Body of pancreas (tissue), 4 donors: ENCODE data around the gene MFAP4. TPM values are rescaled to one million over a fixed set of nuclear protein-coding genes. Genes with fewer than 3 reads are reported as not detected.

Experiments
- ATAC-seq: fragments of 150-250 bp; one replicate; pipeline ENCODE4 v1.9.1; 2016
- DNase-seq, 4 donors: peaks; one replicate each; pipeline ENCODE4 v3.0.0-alpha.2; 2019
- H3K27ac ChIP-seq, 4 donors: fragments of 200-600 bp; sonication (generic); 1 replicate in 3 of 4; 2 replicates in 1 of 4; pipeline versions ENCODE4 v1.5.1 to v1.6.1; 2016 to 2019; ENCODE audit warnings: mild to moderate bottlenecking in 1 of 4, mixed read lengths in 1 of 4, moderate library complexity in 1 of 4
- H3K27me3 ChIP-seq, 2 donors: fragments of 200-600 bp; sonication (generic); one replicate each; pipeline ENCODE4 v1.6.0; 2016; ENCODE audit warnings: mild to moderate bottlenecking in 1 of 2
- H3K36me3 ChIP-seq, 2 donors: fragments of 200-600 bp; sonication (generic); replicated peaks in 1 of 2; 2 replicates each; pipeline ENCODE4 v1.5.1; 2016; ENCODE audit warnings: low read depth in 2 of 2; ENCODE audit not compliant: insufficient read depth in 1 of 2
- H3K4me1 ChIP-seq: fragments of 200-600 bp; sonication (generic); one replicate; pipeline ENCODE4 v1.6.0; 2016
- H3K4me3 ChIP-seq, 2 donors: fragments of 200-600 bp; sonication (generic); 1 replicate in 1 of 2; 2 replicates in 1 of 2; pipeline ENCODE4 v1.5.1; 2016 to 2019
- H3K9me3 ChIP-seq, 3 donors: fragments of 200-600 bp; sonication (generic); 1 replicate in 2 of 3; 2 replicates in 1 of 3; pipeline ENCODE4 v1.5.1; 2016
- POLR2A ChIP-seq, 3 donors: fragments of 450-650 bp; IDR thresholded peaks; one replicate each; pipeline ENCODE4 v1.6.1; 2016; ENCODE audit warnings: antibody characterized with exemption in 3 of 3, mild to moderate bottlenecking in 2 of 3
- WGBS, 2 donors: methylation state at CpG; one replicate each; pipeline ENCODE4 v1.1.5; 2017; 5-methylcytosine and 5-hydroxymethylcytosine counted together
- intact Hi-C: fragments of 100-400 bp; cut with DNase I; formaldehyde crosslinking; loops from one replicate; pipeline ENCODE4 v1.15.1; 2023
- total RNA-seq, 2 donors: library from RNA; depleted of rRNA; stranded (reverse); fragments of >200 nt; gene quantifications; one replicate each; pipeline ENCODE4 v1.1.0, GENCODE V29; 2016
- TF ChIP-seq, protein P1 (sequence below), 7 experiments: fragments of 450-650 bp in 4 of 7; fragments of 200-600 bp in 3 of 7; sonication (generic) in 3 of 7; IDR thresholded peaks; one replicate each; pipeline ENCODE4 v1.5.1; 2016 to 2019; ENCODE audit warnings: antibody characterized with exemption in 7 of 7

MFAP4 gene
- total RNA-seq, 2 donors from 2014 or later = 25.7 to 35.3 TPM

DNA sequence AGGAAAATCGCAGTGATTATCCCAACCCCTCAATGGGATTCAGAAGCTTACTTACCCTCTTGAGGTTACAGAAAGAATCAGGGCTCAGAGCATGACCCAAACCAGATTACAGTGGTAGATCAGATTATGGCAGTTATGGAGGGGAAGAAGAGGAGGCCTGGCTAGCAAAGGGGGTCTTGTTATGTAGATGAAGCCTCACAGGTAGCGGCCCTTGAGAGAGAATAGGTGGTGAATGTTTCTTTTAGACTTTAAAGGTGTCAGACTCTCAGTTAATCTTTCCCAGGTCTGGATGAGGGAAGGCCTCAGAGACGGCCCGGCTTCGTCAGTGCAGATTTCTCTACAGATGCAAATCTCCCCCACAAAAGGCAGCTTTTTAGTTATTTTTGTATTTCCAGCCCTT is 39.6 kb upstream of the MFAP4 start:
- H3K27ac ChIP-seq = no peak overlapping the region
- WGBS, 2 donors = 90 to 92% methylated on average over 5 of the region's 5 CpGs
- TF ChIP-seq, protein P1, sequence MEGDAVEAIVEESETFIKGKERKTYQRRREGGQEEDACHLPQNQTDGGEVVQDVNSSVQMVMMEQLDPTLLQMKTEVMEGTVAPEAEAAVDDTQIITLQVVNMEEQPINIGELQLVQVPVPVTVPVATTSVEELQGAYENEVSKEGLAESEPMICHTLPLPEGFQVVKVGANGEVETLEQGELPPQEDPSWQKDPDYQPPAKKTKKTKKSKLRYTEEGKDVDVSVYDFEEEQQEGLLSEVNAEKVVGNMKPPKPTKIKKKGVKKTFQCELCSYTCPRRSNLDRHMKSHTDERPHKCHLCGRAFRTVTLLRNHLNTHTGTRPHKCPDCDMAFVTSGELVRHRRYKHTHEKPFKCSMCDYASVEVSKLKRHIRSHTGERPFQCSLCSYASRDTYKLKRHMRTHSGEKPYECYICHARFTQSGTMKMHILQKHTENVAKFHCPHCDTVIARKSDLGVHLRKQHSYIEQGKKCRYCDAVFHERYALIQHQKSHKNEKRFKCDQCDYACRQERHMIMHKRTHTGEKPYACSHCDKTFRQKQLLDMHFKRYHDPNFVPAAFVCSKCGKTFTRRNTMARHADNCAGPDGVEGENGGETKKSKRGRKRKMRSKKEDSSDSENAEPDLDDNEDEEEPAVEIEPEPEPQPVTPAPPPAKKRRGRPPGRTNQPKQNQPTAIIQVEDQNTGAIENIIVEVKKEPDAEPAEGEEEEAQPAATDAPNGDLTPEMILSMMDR (IDR thresholded peaks at IDR 0.05) = no peak
- TF ChIP-seq POLR2A (IDR thresholded peaks at IDR 0.05) = no peak

DNA sequence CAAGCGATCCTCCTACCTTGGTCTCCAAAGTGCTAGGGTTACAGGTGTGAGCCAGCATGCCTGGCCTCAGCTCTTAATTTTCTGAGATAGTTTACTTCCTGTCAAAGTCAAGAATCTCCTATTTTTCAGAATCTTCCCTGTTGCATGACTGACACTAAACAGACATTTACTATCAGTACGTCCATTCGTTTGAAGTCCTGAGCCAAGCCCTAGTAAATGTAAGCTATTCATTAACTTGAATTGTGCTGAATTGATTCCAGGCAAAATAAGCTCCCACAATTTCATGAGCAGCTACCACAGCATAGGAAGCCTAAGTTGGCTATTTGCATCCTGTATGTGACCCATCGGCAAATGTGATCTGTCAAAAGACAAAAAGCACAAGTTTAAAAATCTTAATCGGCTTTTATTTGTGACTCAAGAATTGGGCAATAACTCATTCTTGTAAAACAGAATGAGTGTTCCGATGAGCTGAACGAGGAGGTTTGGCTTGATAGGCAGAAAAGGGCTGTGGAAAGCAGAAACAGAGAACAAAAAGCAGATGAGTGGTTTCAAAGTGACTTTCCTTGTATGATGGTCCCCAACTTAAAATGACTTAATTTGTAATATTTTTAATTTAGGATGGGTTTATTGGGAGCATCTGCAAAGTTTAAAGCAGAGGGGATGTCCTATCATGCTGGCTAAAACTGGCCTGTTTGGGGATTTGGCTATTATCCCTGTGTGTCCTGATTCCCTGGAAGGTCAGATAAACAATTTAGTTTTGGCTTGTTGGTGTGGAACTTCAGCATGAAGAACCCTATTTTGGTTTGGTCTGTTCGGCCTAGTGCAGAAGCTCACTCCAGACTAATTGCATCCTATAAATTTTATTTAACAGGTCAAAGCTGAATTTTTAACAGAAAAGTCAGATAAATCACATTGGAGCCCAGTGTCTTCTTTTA is 38.2 kb upstream of the MFAP4 start:
- 50 to 58% methylated on average over 8 of the region's 8 CpGs for WGBS, 2 donors
- Histone ChIP-seq H3K4me3 (no peak overlapping the region), H3K9me3 (no peaks in the 10 kb centered on the region), H3K36me3 (no peaks in the 10 kb centered on the region), H3K27me3 (no peaks in the 10 kb centered on the region), H3K4me1 (no peaks in the 10 kb centered on the region), H3K27ac (no peak overlapping the region)
- intact Hi-C loops = no loop called here
- DNase-seq (no peak), ATAC-seq (no peak)
- TF ChIP-seq POLR2A (IDR thresholded peaks at IDR 0.05) = no peak
- TF ChIP-seq, protein P1 (IDR thresholded peaks at IDR 0.05) = no peak

More for the DNA sequence above, 39.6 kb upstream of the MFAP4 start:
- Histone ChIP-seq H3K27me3 (no peaks in the 10 kb centered on the region), H3K4me1 (no peaks in the 10 kb centered on the region), H3K9me3 (no peaks in the 10 kb centered on the region), H3K4me3 (no peak overlapping the region), H3K36me3 (no peaks in the 10 kb centered on the region)
- ATAC-seq (no peak), DNase-seq (no peak)
- intact Hi-C loops = no loop called here

DNA sequence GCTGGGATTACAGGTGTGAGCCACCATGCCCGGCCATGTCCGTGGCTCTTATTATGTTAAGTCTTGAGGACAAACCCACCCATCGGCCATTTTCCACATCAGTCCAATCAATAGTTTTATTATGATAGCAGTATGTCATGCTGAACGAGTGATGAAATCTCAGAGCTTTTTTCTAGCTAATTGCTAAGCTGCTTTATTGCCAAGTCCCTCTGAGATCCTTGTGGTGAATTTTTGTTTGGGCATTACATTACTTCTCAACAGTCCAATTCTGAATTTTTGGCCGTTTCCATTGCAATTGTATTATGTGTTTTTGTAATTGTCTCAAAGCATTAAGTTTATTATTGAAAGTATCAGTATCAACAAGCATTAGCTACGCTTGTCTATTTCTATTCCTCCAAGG is 34.9 kb upstream of the MFAP4 start:
- Histone ChIP-seq H3K9me3 (no peaks in the 10 kb centered on the region), H3K36me3 (no peaks in the 10 kb centered on the region), H3K4me1 (no peaks in the 10 kb centered on the region), H3K27ac (no peak overlapping the region), H3K27me3 (no peaks in the 10 kb centered on the region), H3K4me3 (no peak overlapping the region)
- TF ChIP-seq, protein P1 (IDR thresholded peaks at IDR 0.05) = no peak
- no peak for TF ChIP-seq POLR2A (IDR thresholded peaks at IDR 0.05)
- whole genome bisulfite sequencing, 2 donors = 64 to 69% methylated on average over 6 of the region's 6 CpGs
- ATAC-seq (no peak), DNase-seq (no peak)
- intact Hi-C loops = no loop called here

DNA sequence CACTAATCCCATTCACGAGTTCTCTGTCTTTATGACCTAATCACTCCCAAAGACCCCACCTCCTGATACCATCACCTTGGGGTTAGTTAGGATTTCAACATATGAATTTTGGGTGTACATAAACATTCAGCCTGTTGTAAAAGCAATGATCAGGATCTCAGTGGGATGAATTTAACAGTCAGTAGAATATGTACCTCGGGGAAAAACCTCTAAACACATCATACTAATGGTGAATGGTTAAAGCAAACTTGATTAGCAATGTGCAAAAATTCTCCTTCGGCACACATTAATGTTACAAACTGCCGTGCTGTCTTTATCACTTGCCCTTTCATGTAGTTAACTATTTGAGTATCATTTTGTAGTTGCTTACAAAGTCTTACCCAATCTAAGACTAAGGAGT is 34.2 kb upstream of the MFAP4 start:
- no peaks in the 10 kb centered on the region for H3K4me1 ChIP-seq
- H3K4me3 ChIP-seq = no peak overlapping the region
- H3K36me3 ChIP-seq = no peaks in the 10 kb centered on the region
- no peak for TF ChIP-seq POLR2A (IDR thresholded peaks at IDR 0.05)
- TF ChIP-seq, protein P1 (IDR thresholded peaks at IDR 0.05) = no peak
- no peaks in the 10 kb centered on the region for H3K9me3 ChIP-seq
- H3K27ac ChIP-seq = no peak overlapping the region
- WGBS, 2 donors = 48 to 50% methylated on average over 4 of the region's 4 CpGs
- DNase-seq (no peak), ATAC-seq (no peak)
- H3K27me3 ChIP-seq = no peaks in the 10 kb centered on the region
- intact Hi-C loops = no loop called here
